Stimulated activated CD4-positive, alpha-beta T cell treated with anti-CD3 and anti-CD28 coated beads, Interleukin-4, amount 100 ng/mL, for 24 hours (primary cell): ENCODE data around the gene ESCO1.
"Not testable (repeated sequence)": the region's sequence is repeated elsewhere in the genome, so short reads cannot be mapped to it uniquely, and the experiment has no call there.

Source experiments
- DNase-seq: peaks from one replicate; pipeline ENCODE4 v3.0.0-alpha.2; 2020

ESCO1 gene

GRCh38 chr18:21600526-21601410 lies at the start of gene ESCO1:
Gene ESCO1 (minus strand): TSS chr18:21600704. CDS start chr18:21574843, 25,861 bp downstream.
- peak; percentile 94 for DNase-seq

GRCh38 chr18:21640375-21640774 lies 39.9 kb upstream of the ESCO1 start:
- DNase-seq: not testable (repeated sequence)

- no peak for DNase-seq
These were observed 38.3 kb upstream of the ESCO1 start for GRCh38 chr18:21638822-21639221.

- DNase-seq: no peak
These were observed 36.3 kb upstream of the ESCO1 start for GRCh38 chr18:21636769-21637168.

GRCh38 chr18:21634588-21635199 lies 34.2 kb upstream of the ESCO1 start:
- no peak for DNase-seq

- DNase-seq: no peak
These were observed 31.9 kb upstream of the ESCO1 start for GRCh38 chr18:21632393-21632792.

GRCh38 chr18:21629089-21629832 lies 28.8 kb upstream of the ESCO1 start:
- DNase-seq: no peak

- not testable (repeated sequence) for DNase-seq
These were observed 21.1 kb upstream of the ESCO1 start for GRCh38 chr18:21621640-21622039.

- DNase-seq: peak; percentile 89
These were observed 11.9 kb upstream of the ESCO1 start, which contains the start of gene SNRPD1 for GRCh38 chr18:21612125-21613039. Gene SNRPD1 (plus strand): TSS chr18:21612314. CDS start chr18:21612430, 116 bp downstream.

- DNase-seq: not testable (repeated sequence)
These were observed 11.1 kb upstream of the ESCO1 start for GRCh38 chr18:21611401-21612124.

GRCh38 chr18:21605213-21605612 lies 4.7 kb upstream of the ESCO1 start:
- DNase-seq: no peak

GRCh38 chr18:21604671-21605070 lies 4.2 kb upstream of the ESCO1 start:
- no peak for DNase-seq

GRCh38 chr18:21602299-21602587 lies 1.7 kb upstream of the ESCO1 start:
- DNase-seq: no peak

GRCh38 chr18:21599585-21600525 lies 649 bp downstream of the ESCO1 start:
- peak; percentile 17 for DNase-seq

GRCh38 chr18:21598726-21599584 lies 1.5 kb downstream of the ESCO1 start:
- no peak for DNase-seq

- no peak for DNase-seq
These were observed 2.9 kb downstream of the ESCO1 start for GRCh38 chr18:21597620-21598019.

GRCh38 chr18:21593540-21594257 lies 6.8 kb downstream of the ESCO1 start:
- no peak for DNase-seq

GRCh38 chr18:21592361-21592760 lies 8.1 kb downstream of the ESCO1 start:
- DNase-seq: not testable (repeated sequence)

GRCh38 chr18:21584391-21584790 lies 16.1 kb downstream of the ESCO1 start:
- no peak for DNase-seq
